ENCODE data around the gene CDH4.
"Not testable (repeated sequence)": the region's sequence is repeated elsewhere in the genome, so short reads cannot be mapped to it uniquely, and the experiment has no call there.

The CDH4 gene

DNA sequence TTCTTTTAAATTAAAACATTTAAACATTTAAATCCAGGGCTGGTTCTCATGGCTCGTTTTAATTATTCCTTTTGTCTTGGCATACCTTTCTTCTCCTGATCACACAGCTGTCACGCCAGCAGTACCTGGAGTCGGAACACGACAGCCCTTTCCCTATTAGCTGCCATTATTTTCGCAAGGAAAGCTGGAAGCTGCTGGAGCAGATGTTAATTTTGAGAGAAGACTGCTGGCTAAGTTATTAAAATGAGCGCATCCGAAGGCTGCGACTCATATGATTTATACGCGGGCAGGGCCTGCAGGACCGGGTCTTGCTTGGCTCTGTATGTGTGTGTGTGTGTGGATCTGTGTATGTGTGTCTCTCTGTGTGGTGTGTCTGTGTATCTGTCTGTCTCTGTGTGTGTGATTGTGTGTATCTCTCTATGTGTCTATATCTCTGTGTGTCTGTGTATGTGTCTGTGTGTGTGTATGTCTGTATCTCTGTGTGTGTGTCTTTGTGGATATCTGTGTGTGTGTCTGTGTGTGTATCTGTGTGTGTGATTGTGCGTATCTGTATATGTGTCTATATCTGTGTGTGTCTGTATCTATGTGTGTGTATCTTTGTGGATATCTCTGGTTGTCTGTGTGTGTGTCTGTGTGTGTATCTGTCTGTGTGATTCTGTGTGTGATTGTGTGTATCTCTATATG is 191.5 kb downstream of the CDH4 start:
- no peak for DNase-seq

DNA sequence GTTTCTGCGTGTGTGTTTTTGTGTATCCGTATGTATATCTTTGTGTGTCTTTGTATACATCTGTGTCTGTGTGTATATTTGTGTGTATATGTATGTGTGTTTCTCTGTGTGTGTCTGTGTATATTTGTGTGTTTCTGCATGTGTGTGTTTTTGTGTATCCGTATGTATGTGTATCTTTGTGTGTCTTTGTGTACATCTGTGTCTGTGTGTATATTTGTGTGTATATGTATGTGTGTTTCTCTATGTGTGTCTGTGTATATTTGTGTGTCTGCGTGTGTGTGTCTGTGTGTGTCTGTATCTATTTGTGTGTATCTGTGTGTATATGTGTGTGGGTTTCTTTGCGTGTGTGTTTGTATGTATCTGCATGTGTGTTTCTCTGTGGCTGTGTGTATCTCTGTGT is 192.6 kb downstream of the CDH4 start:
- no peak for DNase-seq

DNA sequence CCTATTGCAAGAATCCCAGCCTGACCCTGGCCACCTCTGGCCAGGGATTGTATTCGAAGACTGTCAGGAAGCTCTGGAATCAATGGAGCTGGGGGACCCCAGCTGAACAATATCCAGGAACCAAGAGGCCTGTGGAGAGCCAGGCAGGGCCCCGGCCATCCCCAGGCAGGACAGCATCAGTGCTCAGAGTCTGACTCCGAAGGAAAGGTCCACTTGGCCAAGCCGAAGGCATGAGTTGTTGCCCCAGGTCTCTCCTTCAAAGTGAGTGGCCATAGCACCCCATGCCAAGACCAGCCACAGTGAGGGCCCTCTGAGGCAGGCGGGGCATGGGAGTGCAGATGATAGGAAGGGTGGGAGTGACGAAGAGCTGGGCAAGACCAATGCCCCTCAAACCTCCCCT is 193.1 kb downstream of the CDH4 start:
- DNase-seq: no peak

DNA sequence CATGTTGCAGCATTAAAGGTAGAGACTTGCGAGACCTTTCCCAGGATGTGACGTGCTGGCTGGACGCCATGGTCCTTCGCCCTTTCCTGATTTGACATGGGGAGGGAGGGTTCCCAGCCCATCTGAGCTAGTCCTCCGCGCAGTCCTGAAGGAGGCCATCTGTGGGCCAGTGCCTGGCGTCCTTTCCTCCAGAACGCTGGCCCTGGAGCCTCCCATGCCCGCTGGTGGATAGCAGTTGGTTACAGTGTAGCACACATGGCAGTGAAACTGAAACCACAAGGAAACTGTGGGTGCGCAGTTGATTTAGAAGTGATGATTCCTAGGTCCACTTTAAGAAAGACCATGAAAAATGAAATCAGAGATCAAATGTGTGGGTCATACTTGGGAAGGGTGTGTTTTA is 193.7 kb downstream of the CDH4 start:
- no peak for DNase-seq

DNA sequence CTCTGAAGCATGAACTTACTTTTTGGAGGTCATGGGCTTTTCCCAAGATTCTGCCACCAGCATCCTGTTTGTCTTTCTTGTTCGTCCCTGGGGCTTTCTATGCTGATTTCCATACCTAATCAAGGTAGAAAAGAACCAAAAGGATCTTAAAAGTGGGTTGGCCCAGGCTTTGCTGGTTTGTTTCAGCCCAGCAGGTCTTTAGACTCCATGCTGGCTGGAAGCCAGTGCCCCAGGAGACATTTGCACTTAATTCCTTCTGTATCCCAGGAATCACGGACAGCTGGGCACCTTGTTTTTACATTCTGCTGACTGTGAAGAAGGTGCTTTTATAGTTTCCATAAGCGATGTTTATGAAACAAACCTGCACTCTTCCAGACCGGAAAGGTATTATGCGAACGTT is 195.9 kb downstream of the CDH4 start:
- DNase-seq: no peak

DNA sequence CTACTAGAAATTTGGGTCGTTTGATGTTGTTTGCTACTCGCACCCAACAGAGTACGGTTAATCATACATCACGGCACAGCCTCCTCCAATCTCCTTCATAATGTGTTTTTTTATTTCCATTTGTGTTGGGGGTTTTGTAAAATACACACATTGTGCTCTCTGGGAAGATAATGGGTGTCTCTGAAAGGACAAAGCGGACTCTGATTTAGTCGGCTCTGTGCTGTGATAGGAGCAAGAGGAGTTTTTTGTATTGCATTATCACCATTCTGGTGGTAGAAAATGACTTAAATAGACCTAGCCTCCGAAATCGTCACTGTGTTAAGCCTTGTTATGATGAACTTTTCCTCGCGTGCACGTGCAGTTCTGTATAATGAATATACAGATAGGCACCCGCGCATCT is 196.3 kb downstream of the CDH4 start:
- no peak for DNase-seq

DNA sequence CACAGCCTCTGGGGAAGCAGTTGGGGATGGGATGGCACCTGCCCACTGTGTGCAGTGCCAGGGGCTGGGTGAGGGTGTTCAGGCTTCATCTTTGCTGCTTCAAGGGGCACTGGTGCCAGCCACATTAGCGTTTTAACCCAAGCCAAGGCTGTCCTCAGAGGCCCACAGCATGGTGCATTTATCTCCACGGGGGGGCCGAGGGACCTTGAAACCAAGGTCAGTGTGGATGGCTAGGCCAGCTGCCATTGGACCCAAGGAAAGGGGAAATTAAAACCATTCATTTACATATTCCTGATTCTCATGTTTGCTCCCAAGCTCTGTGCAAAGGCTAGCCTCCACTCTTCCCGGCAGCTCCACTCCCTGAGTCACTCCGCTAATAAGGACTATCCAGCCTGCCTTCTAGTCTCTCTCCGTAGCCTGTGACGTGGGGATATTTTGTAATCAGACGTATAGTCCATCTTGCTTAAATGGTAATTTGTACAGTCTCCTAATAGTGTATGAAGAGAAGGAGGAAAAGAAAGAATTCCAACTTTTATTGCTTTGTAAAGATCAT is 197.1 kb downstream of the CDH4 start:
- DNase-seq: no peak

DNA sequence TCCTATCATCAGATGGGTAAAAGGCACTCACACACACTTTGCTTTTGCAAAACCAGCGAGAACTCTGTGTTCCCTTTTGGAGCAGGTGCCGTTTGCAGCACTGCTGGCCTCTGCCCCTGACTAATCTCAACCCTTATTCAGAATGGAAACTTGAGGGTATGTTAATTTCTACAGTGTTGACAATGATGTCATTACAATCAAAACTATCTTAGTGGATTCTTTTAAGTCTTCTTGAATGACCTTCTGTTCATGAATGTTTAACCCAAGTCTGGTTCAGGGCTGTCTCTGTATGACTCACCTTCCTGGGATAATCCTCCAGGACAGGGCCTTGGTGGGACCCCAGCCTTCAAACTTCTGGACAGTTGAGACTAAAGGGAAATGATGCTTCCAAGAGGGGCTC is 197.9 kb downstream of the CDH4 start:
- DNase-seq: no peak

DNA sequence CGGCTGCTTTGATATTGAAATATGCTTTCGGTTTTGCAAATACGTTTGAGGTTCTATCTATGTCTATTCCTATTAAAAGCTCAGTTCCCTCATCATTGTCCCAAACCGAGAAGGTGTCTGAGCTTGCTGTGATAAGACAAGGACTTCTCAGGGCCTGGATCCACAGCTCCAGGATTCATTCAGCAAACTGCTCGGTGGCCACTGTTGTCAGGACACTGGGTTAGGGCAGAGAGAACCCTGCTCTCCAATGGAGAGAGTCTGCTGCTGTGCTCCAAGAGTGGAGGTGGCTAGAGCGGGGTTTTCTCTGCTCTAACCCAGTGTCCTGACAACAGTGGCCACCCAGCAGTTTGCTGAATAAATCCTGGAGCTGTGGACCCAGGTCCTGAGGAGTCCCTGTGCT is 198.5 kb downstream of the CDH4 start:
- no peak for DNase-seq

DNA sequence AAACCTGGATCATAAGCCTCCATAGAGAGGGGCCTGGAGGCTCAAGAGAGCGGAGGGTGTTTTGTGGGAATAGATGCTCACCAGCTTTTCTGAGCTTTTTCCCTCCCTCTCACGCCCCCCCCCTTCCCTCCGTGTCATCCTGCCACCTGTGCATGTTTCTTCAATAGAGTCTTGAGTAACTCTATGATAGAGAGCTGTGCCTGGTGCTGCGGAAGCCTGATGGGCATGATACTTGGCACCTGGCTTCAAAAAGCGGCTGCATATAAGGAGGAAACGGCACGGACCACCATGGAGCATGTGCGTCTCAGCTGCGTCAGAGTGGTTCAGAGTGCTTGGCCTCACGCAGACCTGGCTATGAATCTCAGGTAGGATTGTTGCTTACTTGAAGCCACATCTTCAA is 198.9 kb downstream of the CDH4 start:
- no peak for DNase-seq

DNA sequence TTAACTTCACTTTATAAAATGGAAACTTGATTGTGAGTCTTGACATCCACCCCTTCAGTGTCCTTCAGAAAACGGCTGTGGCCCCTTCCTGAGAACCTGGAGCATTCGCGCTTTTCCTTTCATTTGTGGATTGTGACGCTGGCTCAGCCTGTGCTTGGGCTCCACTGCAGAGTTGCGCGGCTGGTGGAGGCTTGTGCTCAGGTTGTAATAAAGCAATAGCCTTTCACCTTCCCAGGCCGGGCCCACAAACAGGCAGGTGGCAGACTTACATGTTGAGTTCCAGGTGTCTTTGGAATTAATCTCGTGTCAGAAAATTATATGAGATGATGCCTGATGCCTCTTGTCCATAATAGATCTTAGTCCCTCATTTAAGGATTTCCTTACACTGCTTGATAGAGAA is 199.9 kb downstream of the CDH4 start:
- no peak for DNase-seq

DNA sequence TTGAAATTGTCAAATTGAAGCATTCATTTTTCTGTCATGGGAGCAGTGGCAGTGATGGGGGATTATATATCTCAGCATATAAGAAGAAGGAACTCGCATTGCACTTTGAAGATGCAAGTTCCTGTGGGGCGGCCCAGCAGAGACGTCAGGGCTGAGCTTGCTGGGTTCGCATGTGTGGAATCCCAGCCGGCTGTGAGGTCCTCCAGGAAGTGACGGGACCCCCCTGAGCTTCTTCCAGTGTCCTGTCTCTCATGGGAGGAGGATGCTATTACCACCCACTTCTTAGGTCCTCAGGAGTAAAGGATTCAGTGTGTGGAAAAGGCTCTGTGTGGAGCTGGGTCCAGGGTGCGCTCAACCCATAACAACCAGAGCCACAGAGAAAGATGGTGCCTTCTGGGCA is 201.2 kb downstream of the CDH4 start:
- DNase-seq: no peak

DNA sequence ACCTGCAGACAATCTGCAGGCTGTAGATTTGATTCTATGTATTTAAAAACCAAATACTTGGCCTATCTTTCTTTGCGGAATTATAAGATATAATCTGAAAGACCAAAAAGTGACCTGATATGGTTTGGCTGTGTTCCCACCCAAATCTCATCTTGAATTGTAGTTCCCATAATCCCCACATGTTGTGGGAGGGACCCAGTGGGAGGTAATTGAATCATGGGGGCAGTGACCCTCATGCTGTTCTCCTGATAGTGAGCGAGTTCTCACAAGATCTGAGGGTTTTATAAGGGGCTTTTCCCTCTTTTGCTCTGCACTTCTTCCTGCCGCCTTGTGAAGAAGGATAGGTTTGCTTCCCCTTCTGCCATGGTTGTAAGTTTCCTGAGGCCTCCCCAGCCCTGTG is 201.6 kb downstream of the CDH4 start:
- not testable (repeated sequence) for DNase-seq

DNA sequence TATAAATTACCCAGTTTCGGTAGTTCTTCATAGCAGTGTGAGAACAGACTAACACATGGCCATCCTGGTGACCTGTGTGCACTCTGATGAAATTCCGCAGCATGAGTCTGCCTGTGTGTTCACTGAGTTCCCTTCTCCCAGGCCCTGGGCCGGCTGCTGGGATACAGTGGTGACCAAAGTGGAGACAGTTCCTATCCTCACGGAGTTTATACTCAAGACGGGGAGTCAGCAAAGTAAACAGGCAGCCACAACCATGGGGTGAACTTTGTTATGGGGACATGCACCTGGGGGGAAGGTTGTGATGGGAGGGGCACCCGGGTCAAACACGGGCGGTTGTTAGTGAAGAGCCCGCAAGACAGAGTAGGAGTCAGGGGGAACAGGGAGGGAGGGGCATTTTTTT is 202.0 kb downstream of the CDH4 start:
- no peak for DNase-seq

DNA sequence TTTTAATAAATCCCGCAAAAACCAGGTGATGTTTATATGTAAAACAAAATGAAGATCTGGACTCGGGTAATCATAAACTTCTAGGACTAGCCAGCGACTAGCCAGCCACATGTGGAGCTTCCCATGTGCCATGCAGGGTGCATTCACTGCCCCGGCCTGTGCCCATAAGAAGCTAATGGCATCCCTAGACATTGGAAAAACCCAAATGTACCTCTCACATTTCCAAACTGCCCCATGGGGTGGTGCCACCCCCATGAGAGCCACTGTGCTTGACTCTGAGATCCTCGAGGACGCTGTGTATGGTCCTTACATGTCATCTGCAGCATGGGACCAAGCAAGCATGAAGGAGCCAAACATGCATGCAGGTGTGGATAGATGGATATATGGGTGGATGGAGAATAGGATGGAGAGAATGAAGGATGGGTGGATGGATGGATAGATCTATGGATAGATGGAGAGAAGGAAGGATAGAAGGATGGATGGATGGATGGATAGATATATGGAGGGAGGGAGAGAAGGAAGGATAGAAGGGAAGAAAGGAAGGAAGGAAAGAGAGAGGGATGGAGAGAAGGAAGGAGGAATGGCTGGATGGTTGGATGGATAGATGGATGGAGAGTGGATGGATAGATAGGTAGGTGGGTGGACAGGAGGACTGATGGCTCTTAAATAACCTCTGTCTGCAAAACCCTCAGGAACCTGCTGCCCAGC is 203.6 kb downstream of the CDH4 start:
- DNase-seq: no peak

DNA sequence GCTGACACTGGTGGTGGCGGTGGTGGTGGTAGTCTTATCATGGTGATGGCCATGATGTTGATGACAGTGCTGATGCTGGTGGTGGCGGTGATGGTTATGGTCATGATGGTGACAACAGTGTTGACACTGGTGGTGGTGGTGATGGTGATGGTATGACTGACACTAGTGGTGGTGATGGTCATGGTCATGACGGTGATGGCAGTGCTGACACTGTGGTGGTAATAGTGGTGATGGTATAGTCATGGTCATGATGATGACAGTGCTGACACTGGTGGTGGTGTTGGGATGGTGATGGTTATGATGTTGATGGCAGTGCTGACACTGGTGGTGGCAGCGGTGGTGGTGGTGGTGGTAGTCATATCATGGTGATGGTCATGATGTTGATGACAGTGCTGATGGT is 205.7 kb downstream of the CDH4 start:
- DNase-seq: no peak

DNA sequence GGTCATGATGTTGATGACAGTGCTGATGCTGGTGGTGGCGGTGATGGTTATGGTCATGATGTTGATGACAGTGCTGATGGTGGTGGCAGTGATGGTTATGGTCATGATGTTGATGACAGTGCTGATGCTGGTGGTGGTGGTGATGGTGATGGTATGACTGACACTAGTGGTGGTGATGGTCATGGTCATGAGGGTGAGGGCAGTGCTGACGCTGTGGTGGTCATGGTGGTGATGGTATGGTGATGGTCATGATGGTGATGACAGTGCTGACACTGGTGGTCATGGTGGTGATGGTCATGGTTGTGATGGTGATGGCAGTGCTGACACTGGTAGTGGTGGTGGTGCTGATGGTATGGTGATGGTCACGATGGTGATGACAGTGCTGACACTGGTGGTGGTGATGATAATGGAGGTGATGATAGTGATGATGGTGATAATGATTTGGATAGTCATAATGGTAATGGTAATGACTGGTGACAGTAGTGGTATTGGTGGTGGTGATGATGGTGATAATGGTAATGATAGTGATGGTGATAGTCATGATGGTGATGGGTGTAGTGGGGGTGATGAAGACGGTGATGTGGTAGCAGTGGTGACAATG is 206.2 kb downstream of the CDH4 start:
- DNase-seq: no peak

DNA sequence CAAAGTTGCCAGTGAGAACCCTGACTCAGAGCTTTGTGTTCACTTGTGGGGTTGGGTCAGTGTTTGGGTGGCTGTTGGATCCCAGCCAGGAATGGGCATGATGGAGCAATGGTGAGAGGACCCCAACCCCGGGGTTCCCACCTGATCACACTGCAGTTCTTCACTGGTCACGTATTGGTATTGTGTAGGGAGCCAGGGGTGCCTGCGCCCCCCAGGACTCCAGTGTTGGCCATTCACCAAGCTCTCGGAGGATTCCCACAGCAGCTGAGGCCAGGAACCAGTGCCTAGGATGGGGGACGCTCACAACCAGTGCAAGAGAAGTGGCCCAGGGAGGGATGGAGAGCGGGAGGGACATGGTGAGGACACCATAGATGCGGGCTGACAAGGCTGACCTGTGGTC is 207.2 kb downstream of the CDH4 start:
- no peak for DNase-seq

DNA sequence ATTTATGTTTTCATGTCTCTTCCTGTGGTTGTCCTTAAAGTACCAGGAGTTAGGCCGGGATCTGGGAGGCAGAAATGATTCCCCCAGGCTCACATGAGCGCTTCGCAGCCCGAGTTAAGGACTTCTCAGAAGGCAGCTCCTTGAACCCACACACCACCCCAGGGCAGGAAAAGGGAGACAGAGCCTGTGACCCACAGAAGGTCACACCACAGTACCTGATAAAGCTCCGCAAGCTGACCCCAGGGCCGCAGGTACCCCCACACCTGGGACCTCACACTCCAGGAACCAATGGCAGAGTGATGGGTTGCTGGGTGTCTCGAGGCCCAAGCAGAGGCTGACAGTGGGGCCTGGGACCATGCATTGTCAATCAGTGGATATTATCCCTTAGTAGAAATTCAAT is 207.6 kb downstream of the CDH4 start:
- DNase-seq: no peak

DNA sequence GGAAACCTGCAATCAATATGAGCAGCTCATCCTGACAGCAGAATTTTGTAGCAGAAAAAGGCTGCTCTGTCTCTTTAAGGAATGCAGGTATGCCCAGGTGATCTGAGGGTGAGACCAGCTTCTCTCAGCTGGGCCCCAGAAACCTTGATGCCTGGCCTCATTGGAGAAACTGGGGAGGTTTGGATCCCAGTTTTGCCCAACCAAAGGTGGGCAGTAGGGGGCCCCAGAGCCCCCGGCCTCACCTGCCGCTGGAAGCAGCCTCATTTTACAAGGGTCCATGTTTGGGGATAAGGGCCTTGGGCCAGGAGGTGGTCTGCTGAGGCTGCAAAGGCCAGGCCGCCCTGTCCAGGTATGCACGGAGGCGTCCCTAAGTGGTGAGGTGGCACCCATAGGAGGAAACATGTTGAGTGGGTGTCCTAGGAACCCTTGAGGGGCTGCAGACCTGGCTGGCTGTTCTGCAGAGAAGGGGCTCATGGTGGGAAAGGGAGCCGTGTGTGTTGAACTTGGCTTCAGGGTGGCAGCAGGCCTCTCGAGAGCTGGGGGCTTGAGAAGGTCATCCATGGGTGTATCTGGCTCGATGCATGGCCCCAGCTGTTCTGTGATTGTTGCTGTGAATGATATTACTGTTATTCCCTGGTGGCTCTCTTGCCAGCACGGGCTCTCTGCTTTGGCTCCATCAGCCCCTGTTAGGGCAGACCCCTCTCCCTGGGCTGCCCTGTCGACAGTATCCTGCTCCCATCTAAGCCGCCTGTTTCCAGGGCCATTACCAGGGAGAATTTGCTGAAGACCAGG is 208.4 kb downstream of the CDH4 start:
- DNase-seq: no peak

DNA sequence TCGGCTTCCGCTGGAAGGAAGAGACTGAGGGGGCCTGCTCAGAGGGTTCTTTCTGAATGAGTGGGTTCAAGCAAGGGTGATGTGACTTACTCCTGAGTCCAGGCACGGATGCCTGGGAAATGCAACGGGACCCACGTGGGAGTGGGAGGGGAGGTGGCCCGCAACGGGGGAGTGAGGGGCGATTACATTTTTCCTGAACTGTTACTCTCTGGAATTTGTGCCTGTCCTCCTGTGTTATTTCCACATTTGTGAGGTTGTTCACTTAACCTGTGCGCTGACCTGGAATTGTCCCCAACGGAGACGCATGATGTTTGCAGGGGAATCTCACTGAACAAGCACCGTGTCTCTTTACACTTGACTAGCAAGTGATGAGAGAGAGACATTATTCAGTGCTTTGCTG is 209.4 kb downstream of the CDH4 start:
- no peak for DNase-seq

DNA sequence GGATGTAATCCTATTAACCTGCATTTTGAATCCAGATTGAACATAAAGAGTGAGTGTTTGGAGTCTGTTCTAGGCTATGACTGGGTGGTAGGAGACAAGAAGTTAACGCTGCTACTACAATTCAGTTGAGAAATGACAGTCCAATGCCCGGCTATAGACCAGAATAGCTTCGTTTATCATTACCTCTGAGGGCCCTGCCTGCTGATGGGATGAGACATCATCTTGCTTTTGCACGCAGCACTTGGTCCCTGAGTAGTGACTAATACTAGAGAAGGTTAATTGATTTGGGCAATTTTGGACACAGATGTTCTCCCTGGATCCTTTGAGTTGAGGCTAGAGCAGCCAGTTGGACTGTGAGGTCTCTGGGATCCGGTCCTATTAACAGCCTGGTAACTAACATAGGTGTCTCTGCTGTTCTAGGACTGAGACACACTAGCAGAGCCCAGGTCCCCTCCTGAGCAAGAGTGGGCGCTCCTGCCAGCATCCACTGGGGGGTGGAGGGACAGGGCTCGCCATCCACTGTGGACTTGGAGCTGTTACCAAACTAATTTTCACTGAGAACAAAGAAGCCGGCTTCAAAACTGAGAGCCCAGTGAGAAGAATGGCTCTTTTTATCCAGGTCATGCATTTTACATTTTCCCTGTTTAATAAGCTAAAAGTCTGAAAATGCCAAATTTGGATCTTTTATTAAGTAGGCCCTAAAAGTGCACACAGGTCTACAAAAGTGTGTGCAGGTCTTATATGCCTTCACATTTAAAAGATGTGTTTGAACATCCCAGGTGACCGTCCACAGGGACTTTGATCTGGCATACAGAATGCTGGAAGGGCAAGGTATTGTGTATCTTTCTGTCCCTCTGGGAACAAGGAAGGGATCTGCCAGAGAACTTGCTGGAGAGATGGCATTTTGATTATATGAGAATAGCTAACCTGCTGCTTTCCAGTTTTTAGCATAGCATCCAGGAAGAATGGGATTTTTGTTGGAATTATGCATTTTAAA is 212.5 kb downstream of the CDH4 start:
- DNase-seq: no peak
